GM18519 (cell line): ENCODE measurements around the gene ADAMTSL2.

ENCODE experiments used
- ATAC-seq: cut with Tn5 transposase; IDR thresholded peaks from one replicate; pipeline ENCODE4 v1.9.1; 2021; ENCODE audit warnings: mild to moderate bottlenecking, moderate library complexity; ENCODE audit not compliant: unreplicated experiment, low FRiP score

The ADAMTSL2 gene

GRCh38 chr9:133499132-133499891 is 35.2 kb upstream of the ADAMTSL2 start:
- ATAC-seq = no peak

GRCh38 chr9:133499892-133500270 is 34.6 kb upstream of the ADAMTSL2 start:
- ATAC-seq = no peak

GRCh38 chr9:133502112-133502511 is 32.4 kb upstream of the ADAMTSL2 start:
- no peak for ATAC-seq

- no peak for ATAC-seq
These were observed 29.2 kb upstream of the ADAMTSL2 start for GRCh38 chr9:133505186-133505830.

- ATAC-seq = no peak
These were observed 28.4 kb upstream of the ADAMTSL2 start for GRCh38 chr9:133505901-133506652.

GRCh38 chr9:133506653-133507038 is 27.9 kb upstream of the ADAMTSL2 start:
- ATAC-seq = no peak

GRCh38 chr9:133507246-133507965 is 27.1 kb upstream of the ADAMTSL2 start:
- ATAC-seq = no peak

- no peak for ATAC-seq
These were observed 26.5 kb upstream of the ADAMTSL2 start for GRCh38 chr9:133508046-133508445.

- no peak for ATAC-seq
These were observed 25.1 kb upstream of the ADAMTSL2 start for GRCh38 chr9:133509179-133510083.

GRCh38 chr9:133510926-133511505 is 23.5 kb upstream of the ADAMTSL2 start:
- no peak for ATAC-seq

GRCh38 chr9:133511607-133512006 is 22.9 kb upstream of the ADAMTSL2 start:
- ATAC-seq = no peak

- ATAC-seq = no peak
These were observed 22.0 kb upstream of the ADAMTSL2 start for GRCh38 chr9:133512253-133513213.

- ATAC-seq = no peak
These were observed 21.0 kb upstream of the ADAMTSL2 start for GRCh38 chr9:133513214-133514100.

GRCh38 chr9:133514460-133515239 is 19.9 kb upstream of the ADAMTSL2 start:
- ATAC-seq = no peak

GRCh38 chr9:133515240-133515610 is 19.3 kb upstream of the ADAMTSL2 start:
- ATAC-seq = no peak

GRCh38 chr9:133515615-133516255 is 18.8 kb upstream of the ADAMTSL2 start:
- no peak for ATAC-seq
